ENCODE results near the gene TENM3. TPM values are rescaled to one million over a fixed set of nuclear protein-coding genes. Genes with fewer than 3 reads are reported as not detected.

The TENM3 gene
- total RNA-seq, 2 donors from 2014 or later: 39.5 to 51.9 TPM

- Histone ChIP-seq H3K27me3 (ENCODE audit: control insufficient read depth, insufficient read depth, low read length, poor library complexity, severe bottlenecking) (peaks cover 7% of the 10 kb centered on the region), H3K4me1 (ENCODE audit: control insufficient read depth, insufficient read depth, low read length) (peaks cover 3% of the 10 kb centered on the region), H3K36me3 (ENCODE audit: control insufficient read depth, insufficient read depth, low read length) (no peaks in the 10 kb centered on the region), H3K9me3 (ENCODE audit: control insufficient read depth, low read length) (no peaks in the 10 kb centered on the region), H3K27ac (ENCODE audit: low read depth, low read length) (no peak overlapping the region), H3K4me3 (ENCODE audit: low read length) (no peak overlapping the region), H3K9ac (ENCODE audit: extremely low read depth, low read length, poor library complexity, severe bottlenecking) (no peak overlapping the region)
- DNase-seq: no peak
- no peak for TF ChIP-seq CTCF (conservative IDR thresholded peaks at IDR 0.05)
- H3K9me3 Mint-ChIP-seq: no peaks in the 10 kb centered on the region
- no peak overlapping the region for H3K27ac Mint-ChIP-seq
- WGBS, 2 experiments (ENCODE audit: insufficient coverage in 1 of 2, insufficient read length in 1 of 2): 93 to 98% methylated on average over 9 of the region's 9 CpGs
- peaks cover 7% of the 10 kb centered on the region for H3K4me1 Mint-ChIP-seq
- no peaks in the 10 kb centered on the region for H3K36me3 Mint-ChIP-seq (ENCODE audit: low read depth)
- H3K27me3 Mint-ChIP-seq (ENCODE audit: insufficient read depth): peaks cover 13% of the 10 kb centered on the region
- H3K4me3 Mint-ChIP-seq: no peak overlapping the region
These were observed 596.1 kb downstream of the TENM3 start for GRCh38 chr4:182839256-182839655.

- no peak for DNase-seq
These were observed 596.9 kb downstream of the TENM3 start for GRCh38 chr4:182840108-182840507.

GRCh38 chr4:182842104-182842600, 599.0 kb downstream of the TENM3 start:
- Histone ChIP-seq H3K27me3 (ENCODE audit: control insufficient read depth, insufficient read depth, low read length, poor library complexity, severe bottlenecking) (no peaks in the 10 kb centered on the region), H3K9me3 (ENCODE audit: control insufficient read depth, low read length) (no peaks in the 10 kb centered on the region), H3K36me3 (ENCODE audit: control insufficient read depth, insufficient read depth, low read length) (no peaks in the 10 kb centered on the region), H3K4me1 (ENCODE audit: control insufficient read depth, insufficient read depth, low read length) (peaks cover 8% of the 10 kb centered on the region), H3K4me3 (ENCODE audit: low read length) (no peak overlapping the region), H3K9ac (ENCODE audit: extremely low read depth, low read length, poor library complexity, severe bottlenecking) (no peak overlapping the region), H3K27ac (ENCODE audit: low read depth, low read length) (no peak overlapping the region)
- Mint-ChIP-seq H3K36me3 (ENCODE audit: low read depth) (no peaks in the 10 kb centered on the region), H3K27me3 (ENCODE audit: insufficient read depth) (no peaks in the 10 kb centered on the region), H3K4me1 (peaks cover 10% of the 10 kb centered on the region), H3K9me3 (no peaks in the 10 kb centered on the region), H3K4me3 (no peak overlapping the region), H3K27ac (no peak overlapping the region)
- no peak for DNase-seq
- WGBS, 2 experiments (ENCODE audit: insufficient coverage in 1 of 2, insufficient read length in 1 of 2): 88 to 94% methylated on average over 3 to 11 of the region's 11 CpGs
- no peak for TF ChIP-seq CTCF (conservative IDR thresholded peaks at IDR 0.05)

More at GRCh38 chr4:182840108-182840507, 596.9 kb downstream of the TENM3 start:
- Histone ChIP-seq H3K4me3 (ENCODE audit: low read length) (no peak overlapping the region), H3K36me3 (ENCODE audit: control insufficient read depth, insufficient read depth, low read length) (no peaks in the 10 kb centered on the region), H3K9me3 (ENCODE audit: control insufficient read depth, low read length) (no peaks in the 10 kb centered on the region), H3K27ac (ENCODE audit: low read depth, low read length) (no peak overlapping the region), H3K4me1 (ENCODE audit: control insufficient read depth, insufficient read depth, low read length) (peaks cover 8% of the 10 kb centered on the region), H3K9ac (ENCODE audit: extremely low read depth, low read length, poor library complexity, severe bottlenecking) (no peak overlapping the region), H3K27me3 (ENCODE audit: control insufficient read depth, insufficient read depth, low read length, poor library complexity, severe bottlenecking) (no peaks in the 10 kb centered on the region)
- Mint-ChIP-seq H3K9me3 (no peaks in the 10 kb centered on the region), H3K4me3 (no peak overlapping the region), H3K27ac (no peak overlapping the region), H3K36me3 (ENCODE audit: low read depth) (no peaks in the 10 kb centered on the region), H3K27me3 (ENCODE audit: insufficient read depth) (peaks cover 7% of the 10 kb centered on the region), H3K4me1 (peaks cover 10% of the 10 kb centered on the region)
- TF ChIP-seq CTCF (conservative IDR thresholded peaks at IDR 0.05): no peak
- 91 to 95% methylated on average over 9 to 10 of the region's 10 CpGs for WGBS, 2 experiments (ENCODE audit: insufficient coverage in 1 of 2, insufficient read length in 1 of 2)

Data from endodermal cell (in vitro differentiated cells).